Measurements from ENCODE around the gene TUBAL3.

Gene TUBAL3

DNA sequence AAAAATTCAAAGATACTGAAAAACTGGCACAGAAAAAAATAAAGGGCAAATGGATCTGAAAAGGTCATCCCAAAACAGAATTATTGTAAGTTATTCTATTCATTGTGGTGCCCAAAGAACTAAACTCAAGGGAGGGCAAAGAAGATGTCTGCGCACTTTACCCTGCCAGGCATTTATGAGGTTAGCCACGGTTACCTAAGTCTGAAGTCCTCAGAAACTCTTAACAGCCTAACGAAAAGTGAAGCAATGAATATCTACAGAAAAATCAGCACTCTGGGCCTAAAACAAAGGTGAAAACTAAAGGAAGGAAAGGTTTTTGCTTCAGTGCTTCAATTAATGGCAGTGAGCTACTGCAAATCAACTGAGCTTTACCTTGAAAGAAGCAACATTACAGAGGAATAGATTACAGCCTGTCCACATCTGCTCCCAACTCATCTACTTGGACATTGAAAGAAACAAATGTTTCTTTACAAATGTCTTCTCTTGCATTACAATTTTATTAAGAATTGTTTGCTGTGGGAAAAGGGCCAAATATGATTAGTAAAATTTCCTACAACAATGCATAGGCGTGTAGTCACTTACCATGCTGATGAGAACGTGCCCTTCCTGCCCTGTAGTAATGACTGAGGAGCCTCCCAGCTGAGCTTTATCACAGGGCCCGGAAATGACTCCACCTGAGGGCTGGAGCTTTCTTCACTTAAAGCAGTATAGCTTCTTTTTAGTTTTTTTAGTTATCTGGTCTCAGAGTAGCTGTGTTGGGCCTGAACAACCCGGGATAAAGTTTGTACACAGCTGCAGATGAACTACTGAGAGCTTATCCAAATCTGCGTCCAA is at the start of gene TUBAL3:
Gene TUBAL3 (minus strand): TSS at position 621 of the 834 bp plus-strand sequence. CDS start 36 bp downstream, at position 585.
- no peak for ATAC-seq
- TF ChIP-seq BACH2 (CRISPR knock-in tag; IDR thresholded peaks at IDR 0.05; ENCODE audit: borderline replicate concordance) (no peak), OSR1 (CRISPR knock-in tag; IDR thresholded peaks at IDR 0.05) (no peak), ZNF8 (CRISPR knock-in tag; IDR thresholded peaks at IDR 0.05) (no peak), ARNTL (CRISPR knock-in tag; IDR thresholded peaks at IDR 0.05; ENCODE audit: borderline replicate concordance, low read depth) (no peak), ISL1 (CRISPR knock-in tag; IDR thresholded peaks at IDR 0.05) (no peak)
- TF ChIP-seq, protein P1, sequence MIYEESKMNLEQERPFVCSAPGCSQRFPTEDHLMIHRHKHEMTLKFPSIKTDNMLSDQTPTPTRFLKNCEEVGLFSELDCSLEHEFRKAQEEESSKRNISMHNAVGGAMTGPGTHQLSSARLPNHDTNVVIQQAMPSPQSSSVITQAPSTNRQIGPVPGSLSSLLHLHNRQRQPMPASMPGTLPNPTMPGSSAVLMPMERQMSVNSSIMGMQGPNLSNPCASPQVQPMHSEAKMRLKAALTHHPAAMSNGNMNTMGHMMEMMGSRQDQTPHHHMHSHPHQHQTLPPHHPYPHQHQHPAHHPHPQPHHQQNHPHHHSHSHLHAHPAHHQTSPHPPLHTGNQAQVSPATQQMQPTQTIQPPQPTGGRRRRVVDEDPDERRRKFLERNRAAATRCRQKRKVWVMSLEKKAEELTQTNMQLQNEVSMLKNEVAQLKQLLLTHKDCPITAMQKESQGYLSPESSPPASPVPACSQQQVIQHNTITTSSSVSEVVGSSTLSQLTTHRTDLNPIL (CRISPR knock-in tag; IDR thresholded peaks at IDR 0.05; ENCODE audit: low read depth): no peak
- TF ChIP-seq, protein P2, sequence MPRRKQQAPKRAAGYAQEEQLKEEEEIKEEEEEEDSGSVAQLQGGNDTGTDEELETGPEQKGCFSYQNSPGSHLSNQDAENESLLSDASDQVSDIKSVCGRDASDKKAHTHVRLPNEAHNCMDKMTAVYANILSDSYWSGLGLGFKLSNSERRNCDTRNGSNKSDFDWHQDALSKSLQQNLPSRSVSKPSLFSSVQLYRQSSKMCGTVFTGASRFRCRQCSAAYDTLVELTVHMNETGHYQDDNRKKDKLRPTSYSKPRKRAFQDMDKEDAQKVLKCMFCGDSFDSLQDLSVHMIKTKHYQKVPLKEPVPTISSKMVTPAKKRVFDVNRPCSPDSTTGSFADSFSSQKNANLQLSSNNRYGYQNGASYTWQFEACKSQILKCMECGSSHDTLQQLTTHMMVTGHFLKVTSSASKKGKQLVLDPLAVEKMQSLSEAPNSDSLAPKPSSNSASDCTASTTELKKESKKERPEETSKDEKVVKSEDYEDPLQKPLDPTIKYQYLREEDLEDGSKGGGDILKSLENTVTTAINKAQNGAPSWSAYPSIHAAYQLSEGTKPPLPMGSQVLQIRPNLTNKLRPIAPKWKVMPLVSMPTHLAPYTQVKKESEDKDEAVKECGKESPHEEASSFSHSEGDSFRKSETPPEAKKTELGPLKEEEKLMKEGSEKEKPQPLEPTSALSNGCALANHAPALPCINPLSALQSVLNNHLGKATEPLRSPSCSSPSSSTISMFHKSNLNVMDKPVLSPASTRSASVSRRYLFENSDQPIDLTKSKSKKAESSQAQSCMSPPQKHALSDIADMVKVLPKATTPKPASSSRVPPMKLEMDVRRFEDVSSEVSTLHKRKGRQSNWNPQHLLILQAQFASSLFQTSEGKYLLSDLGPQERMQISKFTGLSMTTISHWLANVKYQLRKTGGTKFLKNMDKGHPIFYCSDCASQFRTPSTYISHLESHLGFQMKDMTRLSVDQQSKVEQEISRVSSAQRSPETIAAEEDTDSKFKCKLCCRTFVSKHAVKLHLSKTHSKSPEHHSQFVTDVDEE (CRISPR knock-in tag; IDR thresholded peaks at IDR 0.05): no peak

DNA sequence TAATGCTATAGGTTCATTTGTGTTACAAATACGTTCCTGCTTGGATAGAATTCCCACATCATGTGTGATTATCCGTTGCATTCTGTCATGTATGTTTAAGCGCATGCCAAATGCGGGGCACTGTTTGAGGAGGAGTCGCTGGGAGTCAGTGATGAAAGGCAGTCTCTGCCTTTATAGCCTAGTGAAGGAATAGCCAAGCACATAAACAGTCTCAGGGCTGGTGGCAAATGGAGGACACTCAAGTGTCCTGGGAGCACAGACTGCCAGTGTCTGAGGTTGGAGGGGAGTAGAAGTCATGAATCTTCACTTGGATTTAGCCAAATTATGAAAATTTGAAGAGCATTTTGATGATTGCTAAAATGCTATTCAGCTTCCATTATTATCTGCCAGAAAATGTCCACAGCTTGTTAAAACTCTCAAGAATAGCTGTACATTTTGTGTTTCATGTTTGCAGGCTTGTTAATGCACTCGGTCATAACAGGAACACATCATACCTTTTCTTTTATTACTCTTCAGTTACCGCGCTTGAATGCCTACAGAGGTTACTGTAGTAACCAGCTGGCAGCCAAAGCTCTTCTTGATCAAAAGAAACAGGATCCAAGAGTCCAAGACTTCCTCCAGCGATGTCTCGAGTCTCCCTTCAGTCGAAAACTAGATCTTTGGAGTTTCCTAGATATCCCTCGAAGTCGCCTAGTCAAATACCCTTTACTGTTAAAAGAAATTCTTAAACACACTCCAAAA is 49.3 kb upstream of the TUBAL3 start:
- TF ChIP-seq CSDC2 (CRISPR knock-in tag; IDR thresholded peaks at IDR 0.05) (no peak), RARB (CRISPR knock-in tag; IDR thresholded peaks at IDR 0.05) (no peak), OSR1 (CRISPR knock-in tag; IDR thresholded peaks at IDR 0.05) (no peak), ARNTL (CRISPR knock-in tag; IDR thresholded peaks at IDR 0.05; ENCODE audit: borderline replicate concordance, low read depth) (no peak), ISL1 (CRISPR knock-in tag; IDR thresholded peaks at IDR 0.05) (no peak), GLIS3 (CRISPR knock-in tag; IDR thresholded peaks at IDR 0.05) (no peak), ZC3H10 (CRISPR knock-in tag; IDR thresholded peaks at IDR 0.05) (no peak), ZNF565 (CRISPR knock-in tag; conservative IDR thresholded peaks at IDR 0.05; ENCODE audit: low read depth) (no peak), ZNF8 (CRISPR knock-in tag; IDR thresholded peaks at IDR 0.05) (no peak), SNAI2 (CRISPR knock-in tag; IDR thresholded peaks at IDR 0.05) (no peak), BACH2 (CRISPR knock-in tag; IDR thresholded peaks at IDR 0.05; ENCODE audit: borderline replicate concordance) (no peak), ZNF70 (CRISPR knock-in tag; IDR thresholded peaks at IDR 0.05) (no peak), TCF4 (CRISPR knock-in tag; IDR thresholded peaks at IDR 0.05; ENCODE audit: borderline replicate concordance) (no peak), TOX (CRISPR knock-in tag; IDR thresholded peaks at IDR 0.05; ENCODE audit: borderline replicate concordance) (no peak), PPARA (CRISPR knock-in tag; IDR thresholded peaks at IDR 0.05; ENCODE audit: borderline replicate concordance) (no peak)
- TF ChIP-seq, protein P3, sequence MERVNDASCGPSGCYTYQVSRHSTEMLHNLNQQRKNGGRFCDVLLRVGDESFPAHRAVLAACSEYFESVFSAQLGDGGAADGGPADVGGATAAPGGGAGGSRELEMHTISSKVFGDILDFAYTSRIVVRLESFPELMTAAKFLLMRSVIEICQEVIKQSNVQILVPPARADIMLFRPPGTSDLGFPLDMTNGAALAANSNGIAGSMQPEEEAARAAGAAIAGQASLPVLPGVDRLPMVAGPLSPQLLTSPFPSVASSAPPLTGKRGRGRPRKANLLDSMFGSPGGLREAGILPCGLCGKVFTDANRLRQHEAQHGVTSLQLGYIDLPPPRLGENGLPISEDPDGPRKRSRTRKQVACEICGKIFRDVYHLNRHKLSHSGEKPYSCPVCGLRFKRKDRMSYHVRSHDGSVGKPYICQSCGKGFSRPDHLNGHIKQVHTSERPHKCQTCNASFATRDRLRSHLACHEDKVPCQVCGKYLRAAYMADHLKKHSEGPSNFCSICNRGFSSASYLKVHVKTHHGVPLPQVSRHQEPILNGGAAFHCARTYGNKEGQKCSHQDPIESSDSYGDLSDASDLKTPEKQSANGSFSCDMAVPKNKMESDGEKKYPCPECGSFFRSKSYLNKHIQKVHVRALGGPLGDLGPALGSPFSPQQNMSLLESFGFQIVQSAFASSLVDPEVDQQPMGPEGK (CRISPR knock-in tag; IDR thresholded peaks at IDR 0.05; ENCODE audit: borderline replicate concordance): no peak
- TF ChIP-seq, protein P4, sequence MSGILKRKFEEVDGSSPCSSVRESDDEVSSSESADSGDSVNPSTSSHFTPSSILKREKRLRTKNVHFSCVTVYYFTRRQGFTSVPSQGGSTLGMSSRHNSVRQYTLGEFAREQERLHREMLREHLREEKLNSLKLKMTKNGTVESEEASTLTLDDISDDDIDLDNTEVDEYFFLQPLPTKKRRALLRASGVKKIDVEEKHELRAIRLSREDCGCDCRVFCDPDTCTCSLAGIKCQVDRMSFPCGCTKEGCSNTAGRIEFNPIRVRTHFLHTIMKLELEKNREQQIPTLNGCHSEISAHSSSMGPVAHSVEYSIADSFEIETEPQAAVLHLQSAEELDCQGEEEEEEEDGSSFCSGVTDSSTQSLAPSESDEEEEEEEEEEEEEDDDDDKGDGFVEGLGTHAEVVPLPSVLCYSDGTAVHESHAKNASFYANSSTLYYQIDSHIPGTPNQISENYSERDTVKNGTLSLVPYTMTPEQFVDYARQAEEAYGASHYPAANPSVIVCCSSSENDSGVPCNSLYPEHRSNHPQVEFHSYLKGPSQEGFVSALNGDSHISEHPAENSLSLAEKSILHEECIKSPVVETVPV (CRISPR knock-in tag; IDR thresholded peaks at IDR 0.05): no peak
- TF ChIP-seq, protein P1 (CRISPR knock-in tag; IDR thresholded peaks at IDR 0.05; ENCODE audit: low read depth): no peak
- TF ChIP-seq, protein P5, sequence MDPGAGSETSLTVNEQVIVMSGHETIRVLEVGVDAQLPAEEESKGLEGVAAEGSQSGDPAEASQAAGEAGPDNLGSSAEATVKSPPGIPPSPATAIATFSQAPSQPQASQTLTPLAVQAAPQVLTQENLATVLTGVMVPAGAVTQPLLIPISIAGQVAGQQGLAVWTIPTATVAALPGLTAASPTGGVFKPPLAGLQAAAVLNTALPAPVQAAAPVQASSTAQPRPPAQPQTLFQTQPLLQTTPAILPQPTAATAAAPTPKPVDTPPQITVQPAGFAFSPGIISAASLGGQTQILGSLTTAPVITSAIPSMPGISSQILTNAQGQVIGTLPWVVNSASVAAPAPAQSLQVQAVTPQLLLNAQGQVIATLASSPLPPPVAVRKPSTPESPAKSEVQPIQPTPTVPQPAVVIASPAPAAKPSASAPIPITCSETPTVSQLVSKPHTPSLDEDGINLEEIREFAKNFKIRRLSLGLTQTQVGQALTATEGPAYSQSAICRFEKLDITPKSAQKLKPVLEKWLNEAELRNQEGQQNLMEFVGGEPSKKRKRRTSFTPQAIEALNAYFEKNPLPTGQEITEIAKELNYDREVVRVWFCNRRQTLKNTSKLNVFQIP (CRISPR knock-in tag; IDR thresholded peaks at IDR 0.05; ENCODE audit: borderline replicate concordance, low read depth): no peak
- no peak for ATAC-seq

Data from SK-N-SH treated with all-trans-retinoic acid at 6 μM for 48 hours (cell line).